NCI-H82 treated with DMSO at 0.1 percent for 48 hours (cell line): Measurements from ENCODE around the gene MYO10.

Experiments used
- DNase-seq: peaks from one replicate; lab custom pipeline; 2025; ENCODE audit not compliant: unreplicated experiment; lab: John Stamatoyannopoulos, UW

The MYO10 gene

GRCh38 chr5:16943846-16944678 lies 8.0 kb upstream of the MYO10 start:
- no peak for DNase-seq

GRCh38 chr5:16937503-16938161 lies 1.5 kb upstream of the MYO10 start:
- DNase-seq = no peak

- DNase-seq = no peak
Observed at GRCh38 chr5:16936989-16937438, 926 bp upstream of the MYO10 start.

GRCh38 chr5:16935231-16936149 lies 598 bp downstream of the MYO10 start:
- DNase-seq = no peak

GRCh38 chr5:16934677-16935153 lies 1.4 kb downstream of the MYO10 start:
- DNase-seq = no peak

GRCh38 chr5:16934123-16934522 lies 2.0 kb downstream of the MYO10 start:
- peak; percentile 15 for DNase-seq

- no peak for DNase-seq
Observed at GRCh38 chr5:16933337-16933736, 2.8 kb downstream of the MYO10 start.

GRCh38 chr5:16932401-16932800 lies 3.7 kb downstream of the MYO10 start:
- DNase-seq = no peak

- no peak for DNase-seq
Observed at GRCh38 chr5:16931334-16932110, 4.6 kb downstream of the MYO10 start.

- no peak for DNase-seq
Observed at GRCh38 chr5:16930496-16930895, 5.6 kb downstream of the MYO10 start.

GRCh38 chr5:16929831-16930230 lies 6.3 kb downstream of the MYO10 start:
- DNase-seq = no peak

GRCh38 chr5:16929347-16929746 lies 6.7 kb downstream of the MYO10 start:
- no peak for DNase-seq

- no peak for DNase-seq
Observed at GRCh38 chr5:16927613-16928012, 8.5 kb downstream of the MYO10 start.

GRCh38 chr5:16926417-16926816 lies 9.7 kb downstream of the MYO10 start:
- DNase-seq = no peak

- no peak for DNase-seq
Observed at GRCh38 chr5:16924206-16924605, 11.9 kb downstream of the MYO10 start.

- DNase-seq = no peak
Observed at GRCh38 chr5:16922430-16922829, 13.7 kb downstream of the MYO10 start.

- DNase-seq = no peak
Observed at GRCh38 chr5:16921211-16921610, 14.9 kb downstream of the MYO10 start.

GRCh38 chr5:16920109-16920816 lies 15.8 kb downstream of the MYO10 start:
- DNase-seq = no peak

GRCh38 chr5:16918891-16919671 lies 17.0 kb downstream of the MYO10 start:
- DNase-seq = no peak
